ENCODE measurements around the gene P2RX3.

The P2RX3 gene

GRCh38 chr11:57363131-57364080, 25.3 kb downstream of the P2RX3 start:
- no peaks in the 10 kb centered on the region for H3K4me1 ChIP-seq (ENCODE audit: insufficient read depth, low read length, severe bottlenecking)
- no peaks in the 10 kb centered on the region for H3K9me3 ChIP-seq (ENCODE audit: low read length)
- TF ChIP-seq CTCF (IDR thresholded peaks at IDR 0.05; ENCODE audit: low read length): no peak
- no peak for TF ChIP-seq EZH2 (IDR thresholded peaks at IDR 0.05; ENCODE audit: borderline replicate concordance, low read length)
- H2AFZ ChIP-seq (ENCODE audit: low read length): no peak overlapping the region
- H3F3A ChIP-seq (ENCODE audit: insufficient read depth, low read length): no peaks in the 10 kb centered on the region
- no peaks in the 10 kb centered on the region for H3K79me2 ChIP-seq (ENCODE audit: insufficient read depth, low read length)
- H3K36me3 ChIP-seq (ENCODE audit: insufficient read depth, low read length): no peaks in the 10 kb centered on the region
- H4K20me1 ChIP-seq (ENCODE audit: insufficient read depth, low read length): no peaks in the 10 kb centered on the region
- no peak overlapping the region for H3K4me3 ChIP-seq (ENCODE audit: low read depth, low read length, poor library complexity, severe bottlenecking)
- H3K27ac ChIP-seq (ENCODE audit: low read depth, low read length, poor library complexity, severe bottlenecking): no peak overlapping the region
- no peak overlapping the region for H3K4me2 ChIP-seq (ENCODE audit: low read length)
- H3K9ac ChIP-seq (ENCODE audit: low read length): no peak overlapping the region
- H3K27me3 ChIP-seq (ENCODE audit: insufficient read depth, low read length): no peaks in the 10 kb centered on the region
- H3K9me2 ChIP-seq (ENCODE audit: low read depth, low read length): no peaks in the 10 kb centered on the region

DNA sequence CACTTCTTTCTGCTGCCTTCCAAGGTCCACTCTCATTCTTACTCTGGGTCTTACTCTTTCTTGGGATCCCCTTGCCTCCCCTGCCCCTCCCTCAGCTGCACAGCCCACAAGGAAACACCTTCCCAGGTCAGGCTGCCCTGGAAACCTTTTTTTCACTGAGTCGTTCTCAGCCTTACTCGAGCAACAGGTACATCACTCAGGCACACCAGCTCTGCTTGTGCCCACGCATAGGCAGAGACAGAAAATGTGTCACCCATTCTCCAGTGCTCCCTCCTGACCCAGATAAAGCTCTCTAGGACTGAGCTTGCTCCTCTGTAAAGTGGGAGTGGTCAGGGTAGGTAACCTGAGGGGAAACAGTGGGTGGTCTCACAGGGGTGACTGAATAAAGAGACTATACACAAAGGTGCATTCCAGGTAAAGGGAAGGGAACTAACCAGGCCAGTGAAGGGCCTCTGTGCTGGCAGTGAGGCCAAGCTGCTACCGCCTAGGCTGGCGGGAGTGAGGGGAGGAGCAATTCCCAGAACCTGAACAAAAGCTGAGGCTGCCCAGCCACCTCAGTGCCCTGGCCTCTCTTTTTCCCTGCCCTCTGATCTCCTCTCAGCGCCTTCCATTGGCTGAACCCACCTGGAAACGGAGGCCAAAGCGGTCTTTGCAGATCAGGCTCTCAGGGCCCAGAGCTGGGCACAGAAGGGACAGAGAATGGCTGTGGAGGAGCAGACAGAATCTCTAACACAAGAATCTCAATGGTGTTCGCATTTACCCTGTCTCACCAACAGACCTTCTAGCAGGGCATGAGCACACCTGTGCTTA, 26.9 kb downstream of the P2RX3 start:
- no peak for TF ChIP-seq EZH2 (IDR thresholded peaks at IDR 0.05; ENCODE audit: borderline replicate concordance, low read length)
- TF ChIP-seq CTCF (IDR thresholded peaks at IDR 0.05; ENCODE audit: low read length): no peak
- Histone ChIP-seq H3K9me3 (ENCODE audit: low read length) (no peaks in the 10 kb centered on the region), H3K9ac (ENCODE audit: low read length) (no peak overlapping the region), H3K36me3 (ENCODE audit: insufficient read depth, low read length) (no peaks in the 10 kb centered on the region), H3F3A (ENCODE audit: insufficient read depth, low read length) (no peaks in the 10 kb centered on the region), H3K27ac (ENCODE audit: low read depth, low read length, poor library complexity, severe bottlenecking) (no peak overlapping the region), H3K4me3 (ENCODE audit: low read depth, low read length, poor library complexity, severe bottlenecking) (no peak overlapping the region), H3K27me3 (ENCODE audit: insufficient read depth, low read length) (no peaks in the 10 kb centered on the region), H3K4me2 (ENCODE audit: low read length) (no peak overlapping the region), H4K20me1 (ENCODE audit: insufficient read depth, low read length) (no peaks in the 10 kb centered on the region), H3K9me2 (ENCODE audit: low read depth, low read length) (no peaks in the 10 kb centered on the region), H2AFZ (ENCODE audit: low read length) (no peak overlapping the region), H3K79me2 (ENCODE audit: insufficient read depth, low read length) (no peaks in the 10 kb centered on the region), H3K4me1 (ENCODE audit: insufficient read depth, low read length, severe bottlenecking) (no peaks in the 10 kb centered on the region)

- H3K36me3 ChIP-seq (ENCODE audit: insufficient read depth, low read length): no peaks in the 10 kb centered on the region
- H4K20me1 ChIP-seq (ENCODE audit: insufficient read depth, low read length): no peaks in the 10 kb centered on the region
- H3K79me2 ChIP-seq (ENCODE audit: insufficient read depth, low read length): no peaks in the 10 kb centered on the region
- no peaks in the 10 kb centered on the region for H3K9me3 ChIP-seq (ENCODE audit: low read length)
- H3K4me1 ChIP-seq (ENCODE audit: insufficient read depth, low read length, severe bottlenecking): no peaks in the 10 kb centered on the region
- no peaks in the 10 kb centered on the region for H3K27me3 ChIP-seq (ENCODE audit: insufficient read depth, low read length)
- no peak overlapping the region for H3K27ac ChIP-seq (ENCODE audit: low read depth, low read length, poor library complexity, severe bottlenecking)
- H3F3A ChIP-seq (ENCODE audit: insufficient read depth, low read length): no peaks in the 10 kb centered on the region
- no peak for TF ChIP-seq EZH2 (IDR thresholded peaks at IDR 0.05; ENCODE audit: borderline replicate concordance, low read length)
- TF ChIP-seq CTCF (IDR thresholded peaks at IDR 0.05; ENCODE audit: low read length): no peak
- H2AFZ ChIP-seq (ENCODE audit: low read length): no peak overlapping the region
- H3K4me2 ChIP-seq (ENCODE audit: low read length): no peak overlapping the region
- no peak overlapping the region for H3K9ac ChIP-seq (ENCODE audit: low read length)
- H3K4me3 ChIP-seq (ENCODE audit: low read depth, low read length, poor library complexity, severe bottlenecking): no peak overlapping the region
- no peaks in the 10 kb centered on the region for H3K9me2 ChIP-seq (ENCODE audit: low read depth, low read length)
Measured at GRCh38 chr11:57368106-57368844, 30.1 kb downstream of the P2RX3 start.
